NCI-H128 (cell line): Measurements from ENCODE around the gene NBPF4.
"Not testable (repeated sequence)": the region's sequence is repeated elsewhere in the genome, so short reads cannot be mapped to it uniquely, and the experiment has no call there.

Source experiments
- DNase-seq: peaks from one replicate; lab custom pipeline; 2025; ENCODE audit not compliant: unreplicated experiment; lab: John Stamatoyannopoulos, UW

The NBPF4 gene

GRCh38 chr1:108243976-108244375 is at the start of gene NBPF4:
Gene NBPF4 (minus strand): TSS chr1:108244076. CDS start chr1:108243761, 315 bp downstream.
- DNase-seq: not testable (repeated sequence)

GRCh38 chr1:108282528-108283257 is 38.8 kb upstream of the NBPF4 start:
- not testable (repeated sequence) for DNase-seq

- DNase-seq: not testable (repeated sequence)
Observed at GRCh38 chr1:108272485-108273327, 28.8 kb upstream of the NBPF4 start.

- not testable (repeated sequence) for DNase-seq
Observed at GRCh38 chr1:108267097-108267496, 23.2 kb upstream of the NBPF4 start.

GRCh38 chr1:108261967-108262366 is 18.1 kb upstream of the NBPF4 start:
- not testable (repeated sequence) for DNase-seq

- not testable (repeated sequence) for DNase-seq
Observed at GRCh38 chr1:108261519-108261918, 17.6 kb upstream of the NBPF4 start.

GRCh38 chr1:108260578-108261259 is 16.8 kb upstream of the NBPF4 start:
- DNase-seq: not testable (repeated sequence)

GRCh38 chr1:108255426-108255825 is 11.6 kb upstream of the NBPF4 start:
- not testable (repeated sequence) for DNase-seq

- DNase-seq: not testable (repeated sequence)
Observed at GRCh38 chr1:108239426-108239825, 4.5 kb downstream of the NBPF4 start.

- DNase-seq: not testable (repeated sequence)
Observed at GRCh38 chr1:108235308-108235707, 8.6 kb downstream of the NBPF4 start.

GRCh38 chr1:108232183-108232582 is 11.7 kb downstream of the NBPF4 start:
- DNase-seq: not testable (repeated sequence)

GRCh38 chr1:108229976-108230375 is 13.9 kb downstream of the NBPF4 start:
- DNase-seq: not testable (repeated sequence)

GRCh38 chr1:108227772-108228171 is 16.1 kb downstream of the NBPF4 start:
- not testable (repeated sequence) for DNase-seq

GRCh38 chr1:108226855-108227254 is 17.0 kb downstream of the NBPF4 start:
- not testable (repeated sequence) for DNase-seq

- DNase-seq: not testable (repeated sequence)
Observed at GRCh38 chr1:108223226-108223625, 20.6 kb downstream of the NBPF4 start.

- DNase-seq: not testable (repeated sequence)
Observed at GRCh38 chr1:108217515-108218174, 26.2 kb downstream of the NBPF4 start.

- DNase-seq: not testable (repeated sequence)
Observed at GRCh38 chr1:108217007-108217406, 26.9 kb downstream of the NBPF4 start.

- not testable (repeated sequence) for DNase-seq
Observed at GRCh38 chr1:108216028-108216890, 27.6 kb downstream of the NBPF4 start.

- DNase-seq: not testable (repeated sequence)
Observed at GRCh38 chr1:108214641-108215465, 29.0 kb downstream of the NBPF4 start.
